ENCODE results near the gene RECK. TPM values are rescaled to one million over a fixed set of nuclear protein-coding genes. Genes with fewer than 3 reads are reported as not detected.

RECK gene
- total RNA-seq, 1 experiment from 2014 or later = 10.3 TPM

DNA sequence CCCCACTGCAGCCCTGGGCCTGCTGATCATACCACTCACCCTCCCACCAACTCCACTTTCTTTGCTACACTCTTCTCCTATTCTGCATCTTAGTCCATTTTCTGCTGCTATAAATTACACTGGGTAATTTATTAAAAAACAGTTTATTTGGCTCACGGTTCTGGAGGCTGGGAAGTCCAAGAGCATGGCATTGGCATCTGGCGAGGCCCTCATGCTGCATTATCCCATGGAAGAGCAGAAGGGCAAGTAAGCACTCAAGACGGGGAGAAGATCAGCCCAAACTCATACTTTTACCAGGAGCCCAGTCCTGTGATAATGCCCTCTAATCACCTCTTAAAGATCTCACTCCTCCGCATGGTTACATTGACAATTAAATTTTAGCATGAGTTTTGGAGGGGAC, 109.3 kb downstream of the RECK start:
- Histone ChIP-seq H2BK15ac (ENCODE audit: low read depth, low read length) (no peak overlapping the region), H3K23ac (ENCODE audit: insufficient read length, low read depth, low read length) (no peak overlapping the region), H3K23me2 (ENCODE audit: insufficient read length, low read depth, low read length, poor library complexity, severe bottlenecking) (no peaks in the 10 kb centered on the region), H3K9me3 (ENCODE audit: control insufficient read depth, low read depth, low read length) (no peaks in the 10 kb centered on the region), H3K9ac (ENCODE audit: extremely low read depth, insufficient read length, low read length) (no peak overlapping the region), H3K79me2 (ENCODE audit: insufficient read depth, low read length) (no peaks in the 10 kb centered on the region), H2BK120ac (ENCODE audit: low read depth, low read length, poor library complexity, severe bottlenecking) (no peak overlapping the region), H2AFZ (ENCODE audit: low read length) (no peak overlapping the region), H4K8ac (replicated peaks; ENCODE audit: insufficient read length, low read depth, low read length) (no peak overlapping the region), H2BK12ac (ENCODE audit: insufficient read length, low read depth, low read length) (no peak overlapping the region), H3K14ac (ENCODE audit: insufficient read depth, low read length) (no peak overlapping the region), H4K91ac (ENCODE audit: insufficient read length, low read depth, low read length) (no peak overlapping the region), H4K5ac (ENCODE audit: insufficient read length, low read depth, low read length) (no peak overlapping the region), H3T11ph (ENCODE audit: low read length) (no peak overlapping the region), H4K20me1 (ENCODE audit: control insufficient read depth, insufficient read depth, insufficient read length) (no peaks in the 10 kb centered on the region), H3K56ac (ENCODE audit: insufficient read length, low read depth, low read length) (no peak overlapping the region), H3K4ac (ENCODE audit: low read depth, low read length) (no peak overlapping the region), H3K27me3 (ENCODE audit: insufficient read depth, low read length) (no peaks in the 10 kb centered on the region), H3K18ac (ENCODE audit: insufficient read length, low read depth, low read length) (no peak overlapping the region), H3K4me1 (ENCODE audit: insufficient read depth, low read length) (no peaks in the 10 kb centered on the region), H2AK5ac (ENCODE audit: insufficient read length, low read length) (no peak overlapping the region), H2BK5ac (ENCODE audit: insufficient read length, low read length) (no peak overlapping the region), H3K27ac (ENCODE audit: insufficient read length, low read depth, low read length) (no peak overlapping the region), H3K4me2 (ENCODE audit: insufficient read depth, insufficient read length, low read length) (no peak overlapping the region), H3K79me1 (ENCODE audit: insufficient read depth, low read depth, low read length, poor library complexity, severe bottlenecking) (no peaks in the 10 kb centered on the region), H2BK20ac (ENCODE audit: low read depth, low read length, poor library complexity, severe bottlenecking) (no peak overlapping the region)
- H3K4me1 Mint-ChIP-seq = peaks cover 0 to 8% of the 10 kb centered on the region in 2 experiments; a peak in 1 of 4 replicates
- H3K27ac Mint-ChIP-seq = no peak overlapping the region
- H3K4me3 Mint-ChIP-seq = no peak overlapping the region
- DNase-seq = no peak
- H3K27me3 Mint-ChIP-seq (ENCODE audit: low read depth) = peaks cover 28% of the 10 kb centered on the region
- H3K9me3 Mint-ChIP-seq = peaks cover 12 to 13% of the 10 kb centered on the region in 2 experiments
- no peak for TF ChIP-seq CTCF (conservative IDR thresholded peaks at IDR 0.05)
- no CpG with 5 or more reads among the region's 4 CpGs for WGBS (ENCODE audit: extremely low coverage, insufficient read length, low lambda C conversion rate)
- peaks cover 13 to 19% (median 16%) of the 10 kb centered on the region in 3 experiments; a peak in 6 of 7 replicates for H3K36me3 Mint-ChIP-seq (ENCODE audit: insufficient read depth in 1 of 3, low read depth in 3 of 3)

Measured in H9 (cell line).